Skin epidermis (tissue), 12 donors: Measurements from ENCODE around the gene LRRC61.
"Not testable (repeated sequence)": the region's sequence is repeated elsewhere in the genome, so short reads cannot be mapped to it uniquely, and the experiment has no call there.

Source experiments
- H3K27ac ChIP-seq, 21 experiments: fragments of 200-600 bp; sonication (generic) in 11 of 21; one replicate each; pipeline ENCODE4 v1.5.0; 2020; ENCODE audit warnings: mild to moderate bottlenecking in 3 of 21, inconsistent platforms in 2 of 21, moderate library complexity in 2 of 21
- H3K4me3 ChIP-seq, 7 experiments: fragments of 200-600 bp; sonication (generic) in 2 of 7; one replicate each; pipeline ENCODE4 v1.5.0; 2020; ENCODE audit warnings: inconsistent platforms in 2 of 7, mild to moderate bottlenecking in 2 of 7, moderate library complexity in 1 of 7

LRRC61 gene

DNA sequence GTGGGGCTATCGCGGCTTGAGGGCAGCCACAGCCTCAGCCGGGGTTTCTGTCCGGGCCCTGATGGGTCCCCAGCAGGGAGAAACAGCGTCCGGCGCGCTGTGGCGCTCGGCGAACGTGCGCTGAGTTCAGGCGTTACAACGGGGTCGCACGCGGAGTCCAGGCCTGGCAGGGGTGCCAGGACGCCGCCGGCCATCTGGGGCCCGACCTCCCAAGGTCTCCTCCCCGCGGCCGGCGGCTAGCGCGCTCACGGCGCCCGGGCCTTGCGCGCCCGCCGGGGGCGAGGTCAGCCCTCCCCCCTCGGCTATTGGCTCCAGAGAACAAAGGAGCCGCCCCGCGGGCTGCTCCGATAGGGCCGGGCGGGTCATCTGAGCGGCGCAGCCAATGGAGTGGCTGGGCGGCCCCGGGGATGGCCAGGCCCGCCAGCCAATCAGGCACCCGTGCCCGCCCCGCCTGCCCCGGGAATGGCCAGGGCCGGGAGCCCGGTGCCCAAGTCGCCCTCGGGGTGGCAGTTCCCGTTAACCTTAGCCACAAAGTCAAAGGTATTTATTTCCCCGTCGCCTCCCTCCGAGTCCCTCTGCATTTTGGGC is 55.8 kb downstream of the LRRC61 start, which contains the start of gene ZNF775:
TSS of gene ZNF775 (plus strand) at position 478 of the 588 bp plus-strand sequence. CDS start 9,141 bp downstream, outside the sequence.
- peak within 1 kb of the TSS; percentile 65 to 93 (median 82) for H3K4me3 ChIP-seq
- peak within 1 kb of the TSS; percentile 46 to 98 (median 87) for H3K27ac ChIP-seq

DNA sequence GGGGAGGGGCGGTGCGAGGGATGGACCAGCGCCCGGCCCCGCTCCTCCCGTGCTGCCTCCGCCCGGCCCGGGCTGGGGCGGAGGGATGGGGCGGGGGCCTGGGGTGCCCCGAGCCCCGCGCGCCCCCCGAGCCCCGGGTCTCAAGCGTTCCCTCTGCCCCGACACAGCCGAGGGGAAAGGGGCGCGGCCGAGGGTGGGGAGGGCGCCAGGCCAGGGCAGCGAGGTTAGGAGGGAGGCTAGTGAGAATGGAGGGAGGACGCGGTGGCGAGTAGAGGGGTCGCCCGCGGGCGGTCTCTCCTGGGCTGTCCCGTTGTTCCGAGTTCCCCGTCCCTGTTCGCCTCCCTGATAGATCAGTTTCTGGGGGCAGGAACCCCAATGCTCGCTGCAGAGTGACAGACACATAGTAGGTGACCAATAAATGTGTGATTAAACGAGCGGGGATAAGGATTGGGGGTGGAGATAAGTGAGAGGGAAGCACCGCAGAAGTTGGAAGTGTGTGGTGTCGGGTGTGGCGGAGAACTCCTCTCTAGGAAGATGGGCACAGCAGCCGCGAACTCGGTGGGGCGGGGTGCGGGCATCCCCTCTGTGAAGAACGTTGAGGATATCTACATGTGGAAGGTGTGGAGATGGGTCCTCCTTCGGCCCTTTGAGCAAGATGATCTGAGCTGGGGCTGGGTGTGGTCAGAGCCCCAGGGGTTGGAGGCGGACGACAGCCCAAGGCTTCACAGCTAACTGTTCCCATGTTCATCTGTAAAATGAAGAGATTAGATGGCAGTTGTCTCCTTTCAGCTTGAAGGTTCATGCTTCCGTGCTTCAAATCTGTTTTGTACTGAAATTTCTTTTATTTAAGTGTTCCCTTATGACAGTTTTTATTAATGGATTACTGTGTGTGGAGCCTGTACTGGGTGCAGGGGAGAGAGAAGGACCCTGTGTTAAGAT is 56.6 kb downstream of the LRRC61 start:
- H3K27ac ChIP-seq: peak overlapping the region in 20 of 21 experiments; percentile 69 to 98 (median 86)
- peak overlapping the region; percentile 65 to 93 (median 82) for H3K4me3 ChIP-seq

- peak overlapping the region in 4 of 21 experiments; percentile 5 to 98 (median 90) for H3K27ac ChIP-seq
- peak overlapping the region in 2 of 7 experiments; percentile 68 to 88 for H3K4me3 ChIP-seq
Observed at GRCh38 chr7:150380463-150380862, 57.3 kb downstream of the LRRC61 start.

GRCh38 chr7:150381096-150381495 is 57.9 kb downstream of the LRRC61 start:
- Histone ChIP-seq H3K27ac (peak overlapping the region in 1 of 21 experiments; percentile 12), H3K4me3 (no peak overlapping the region)

- no peak overlapping the region for H3K27ac ChIP-seq
- no peak overlapping the region for H3K4me3 ChIP-seq
Observed at GRCh38 chr7:150381785-150382122, 58.6 kb downstream of the LRRC61 start.

- no peak overlapping the region for H3K4me3 ChIP-seq
- H3K27ac ChIP-seq: no peak overlapping the region
Observed at GRCh38 chr7:150382123-150382843, 59.1 kb downstream of the LRRC61 start.

DNA sequence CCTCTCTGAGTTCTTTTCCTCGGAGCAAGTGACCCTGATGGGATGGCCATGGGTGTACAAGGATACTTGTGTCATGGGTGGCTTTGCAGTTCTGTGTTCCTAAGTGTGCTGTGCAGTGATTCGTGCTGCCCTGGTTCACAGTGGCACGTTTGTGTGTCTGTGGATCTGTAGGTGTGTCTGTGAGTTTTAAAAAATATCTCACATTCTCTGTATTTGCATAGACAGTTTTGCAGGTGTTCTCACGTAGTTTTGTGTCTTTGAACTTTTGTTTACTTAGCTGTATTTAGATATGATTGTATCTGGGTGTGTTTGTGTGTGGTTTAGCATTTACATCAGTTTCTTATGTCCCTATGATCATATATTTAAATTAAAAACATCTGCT is 59.7 kb downstream of the LRRC61 start:
- Histone ChIP-seq H3K4me3 (no peak overlapping the region), H3K27ac (no peak overlapping the region)

GRCh38 chr7:150383710-150384397 is 60.7 kb downstream of the LRRC61 start:
- Histone ChIP-seq H3K27ac (peak overlapping the region in 4 of 21 experiments; percentile 30 to 52 (median 43)), H3K4me3 (no peak overlapping the region)

DNA sequence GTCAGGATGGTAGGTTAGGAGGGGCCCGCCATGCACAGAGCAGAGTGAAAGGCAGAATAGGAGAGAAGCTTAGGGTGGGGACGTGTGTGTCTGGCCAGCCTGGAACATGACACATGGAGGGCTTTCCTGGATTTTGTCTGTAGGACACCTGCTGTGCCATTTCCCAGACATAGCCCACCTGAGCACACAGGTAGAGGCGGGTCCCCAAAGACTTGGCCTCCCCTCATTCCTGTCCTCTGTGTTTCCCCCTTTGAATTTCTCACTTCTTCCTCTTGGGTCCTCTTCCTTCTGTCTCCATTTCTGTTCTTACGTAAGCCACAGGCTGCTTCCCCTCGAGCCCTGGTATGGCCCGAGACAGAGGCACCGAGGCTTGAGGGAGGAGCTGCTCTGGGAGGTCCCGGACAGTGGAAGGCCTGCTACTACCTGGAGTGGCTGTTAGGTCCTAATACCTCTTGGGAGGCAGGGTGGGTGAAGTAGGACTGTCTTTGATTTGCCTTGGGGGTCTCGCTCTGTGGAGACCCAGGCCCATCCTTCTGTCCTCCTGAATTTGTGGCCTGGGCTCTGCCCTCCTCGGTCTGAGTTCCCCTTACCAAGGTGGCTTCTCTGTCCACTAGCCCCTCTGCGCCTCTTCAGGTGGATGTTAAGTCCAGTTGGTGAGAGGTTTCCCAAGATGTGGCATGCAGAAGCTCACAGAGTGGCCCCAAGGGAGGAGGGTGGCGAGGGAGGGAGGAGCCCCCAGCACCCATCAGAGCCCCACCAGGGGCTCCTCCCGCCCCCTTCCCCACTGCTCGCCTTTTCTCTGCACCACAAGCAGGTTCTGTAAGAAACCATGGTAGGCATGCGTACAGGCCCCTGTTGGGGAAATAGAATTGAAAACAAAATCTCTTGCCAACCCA is 61.5 kb downstream of the LRRC61 start:
- peak overlapping the region in 4 of 21 experiments; percentile 30 to 52 (median 37) for H3K27ac ChIP-seq

GRCh38 chr7:150385302-150385723 is 62.2 kb downstream of the LRRC61 start:
- Histone ChIP-seq H3K27ac (no peak overlapping the region), H3K4me3 (no peak overlapping the region)

More for the DNA sequence above, 61.5 kb downstream of the LRRC61 start:
- no peak overlapping the region for H3K4me3 ChIP-seq

DNA sequence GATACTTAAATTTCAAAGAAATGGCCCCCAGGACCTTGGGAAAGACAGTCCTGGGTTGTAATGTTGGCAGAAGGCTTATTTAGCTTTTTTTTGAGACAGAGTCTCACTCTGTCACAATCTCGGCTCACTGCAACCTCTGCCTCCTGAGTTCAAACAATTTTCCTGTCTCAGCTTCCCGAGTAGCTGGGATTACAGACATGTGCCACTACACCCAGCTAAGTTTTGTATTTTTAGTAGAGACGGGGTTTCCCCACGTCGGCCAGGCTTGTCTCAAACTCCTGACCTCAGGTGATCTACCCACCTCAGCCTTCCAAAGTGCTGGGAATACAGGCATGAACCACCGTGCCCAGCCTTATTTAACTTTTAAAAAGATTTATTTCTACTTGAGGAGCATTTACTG is 62.7 kb downstream of the LRRC61 start:
- H3K4me3 ChIP-seq, H3K27ac ChIP-seq: not testable (repeated sequence)
